ENCODE measurements around the gene TBX19.

TBX19 gene

GRCh38 chr1:168260393-168260792 lies 20.3 kb upstream of the TBX19 start:
- DNase-seq (ENCODE audit: low read depth) = no peak
- no peak overlapping the region for H3K4me3 ChIP-seq (ENCODE audit: low read depth, low read length)
- TF ChIP-seq CTCF (IDR thresholded peaks at IDR 0.05; ENCODE audit: control insufficient read depth, extremely low read depth, insufficient read depth) = no peak

GRCh38 chr1:168261390-168261789 lies 19.3 kb upstream of the TBX19 start:
- no peak for TF ChIP-seq CTCF (IDR thresholded peaks at IDR 0.05; ENCODE audit: control insufficient read depth, extremely low read depth, insufficient read depth)
- no peak for DNase-seq (ENCODE audit: low read depth)
- no peak overlapping the region for H3K4me3 ChIP-seq (ENCODE audit: low read depth, low read length)

GRCh38 chr1:168263130-168263529 lies 17.5 kb upstream of the TBX19 start:
- DNase-seq (ENCODE audit: low read depth) = no peak
- H3K4me3 ChIP-seq (ENCODE audit: low read depth, low read length) = no peak overlapping the region
- no peak for TF ChIP-seq CTCF (IDR thresholded peaks at IDR 0.05; ENCODE audit: control insufficient read depth, extremely low read depth, insufficient read depth)

- DNase-seq (ENCODE audit: low read depth) = no peak
- H3K4me3 ChIP-seq (ENCODE audit: low read depth, low read length) = no peak overlapping the region
- no peak for TF ChIP-seq CTCF (IDR thresholded peaks at IDR 0.05; ENCODE audit: control insufficient read depth, extremely low read depth, insufficient read depth)
Measured at GRCh38 chr1:168264296-168264695, 16.4 kb upstream of the TBX19 start.

DNA sequence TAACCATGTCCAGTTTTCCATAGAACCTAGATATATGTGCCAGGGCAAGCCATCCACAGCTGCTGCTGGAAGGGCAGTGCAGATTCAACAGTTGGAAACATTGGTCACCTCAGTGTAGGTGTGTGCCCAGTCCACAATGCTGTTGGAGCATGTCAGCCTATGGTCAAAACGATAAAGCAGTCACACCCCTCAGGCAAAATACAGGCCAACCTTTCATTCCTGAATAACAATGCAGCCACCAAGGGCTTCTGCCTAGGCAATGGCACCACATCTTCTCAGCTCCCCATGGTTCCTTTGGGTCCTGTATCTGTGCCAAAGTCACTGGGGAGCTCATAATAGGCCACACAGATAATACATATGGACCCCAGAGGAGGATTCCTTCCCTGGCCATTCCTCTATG lies 15.1 kb upstream of the TBX19 start:
- H3K4me3 ChIP-seq (ENCODE audit: low read depth, low read length) = no peak overlapping the region
- TF ChIP-seq CTCF (IDR thresholded peaks at IDR 0.05; ENCODE audit: control insufficient read depth, extremely low read depth, insufficient read depth) = no peak
- DNase-seq (ENCODE audit: low read depth) = no peak

DNA sequence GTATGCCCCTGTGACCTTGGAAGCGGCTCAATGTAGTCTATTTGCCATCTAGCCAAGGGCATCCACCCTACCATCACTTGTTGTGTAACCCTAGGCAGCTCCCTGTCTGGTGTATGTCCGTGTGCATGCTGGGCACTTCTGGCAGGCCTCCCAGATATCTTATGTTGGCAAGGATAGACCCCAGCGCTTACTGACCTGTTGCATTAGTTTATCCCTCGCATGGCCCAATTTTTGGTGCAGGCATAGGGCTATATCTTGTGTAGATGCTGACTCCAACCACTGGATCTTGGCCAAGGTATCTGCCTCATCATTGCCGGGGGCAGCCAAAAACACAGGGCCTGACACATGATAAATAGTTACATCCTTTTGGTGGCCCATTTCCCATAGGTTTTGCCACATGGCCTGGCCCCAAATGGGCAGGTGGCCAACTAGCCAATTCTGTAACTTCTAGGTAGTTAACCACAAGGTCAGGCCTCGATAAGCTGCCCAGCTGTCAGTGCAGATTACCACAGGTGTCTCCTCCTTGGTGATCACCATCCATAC lies 14.0 kb upstream of the TBX19 start:
- DNase-seq (ENCODE audit: low read depth) = no peak
- TF ChIP-seq CTCF (IDR thresholded peaks at IDR 0.05; ENCODE audit: control insufficient read depth, extremely low read depth, insufficient read depth) = no peak

DNA sequence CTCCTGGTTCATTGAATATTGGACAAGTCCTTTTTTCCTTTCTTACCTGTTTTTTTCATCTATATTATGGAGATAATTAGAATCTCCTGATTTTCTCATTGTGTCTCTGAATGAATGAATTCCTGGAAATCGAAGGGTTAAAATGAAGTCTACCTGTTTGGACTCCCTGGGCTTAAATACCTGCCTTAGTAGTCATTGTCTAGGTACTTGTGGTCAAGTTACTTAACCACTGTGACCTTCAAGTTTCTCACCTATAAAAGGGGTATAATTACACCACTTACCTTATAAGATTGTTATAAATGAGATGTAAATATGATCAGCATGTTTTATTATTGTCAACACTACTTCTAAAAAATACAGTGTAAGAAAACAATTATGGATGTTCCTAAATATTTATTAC lies 9.0 kb upstream of the TBX19 start:
- no peak for TF ChIP-seq CTCF (IDR thresholded peaks at IDR 0.05; ENCODE audit: control insufficient read depth, extremely low read depth, insufficient read depth)
- DNase-seq (ENCODE audit: low read depth) = no peak
- H3K4me3 ChIP-seq (ENCODE audit: low read depth, low read length) = no peak overlapping the region

More for the DNA sequence above, 14.0 kb upstream of the TBX19 start:
- no peak overlapping the region for H3K4me3 ChIP-seq (ENCODE audit: low read depth, low read length)
